NCI-H2196 treated with DMSO at 0.1 percent for 48 hours (cell line): ENCODE data around the gene CALML4.
"Not testable (repeated sequence)": the region's sequence is repeated elsewhere in the genome, so short reads cannot be mapped to it uniquely, and the experiment has no call there.

Experiments
- DNase-seq: peaks from one replicate; lab custom pipeline; 2025; ENCODE audit not compliant: unreplicated experiment; lab: John Stamatoyannopoulos, UW

CALML4 gene

DNA sequence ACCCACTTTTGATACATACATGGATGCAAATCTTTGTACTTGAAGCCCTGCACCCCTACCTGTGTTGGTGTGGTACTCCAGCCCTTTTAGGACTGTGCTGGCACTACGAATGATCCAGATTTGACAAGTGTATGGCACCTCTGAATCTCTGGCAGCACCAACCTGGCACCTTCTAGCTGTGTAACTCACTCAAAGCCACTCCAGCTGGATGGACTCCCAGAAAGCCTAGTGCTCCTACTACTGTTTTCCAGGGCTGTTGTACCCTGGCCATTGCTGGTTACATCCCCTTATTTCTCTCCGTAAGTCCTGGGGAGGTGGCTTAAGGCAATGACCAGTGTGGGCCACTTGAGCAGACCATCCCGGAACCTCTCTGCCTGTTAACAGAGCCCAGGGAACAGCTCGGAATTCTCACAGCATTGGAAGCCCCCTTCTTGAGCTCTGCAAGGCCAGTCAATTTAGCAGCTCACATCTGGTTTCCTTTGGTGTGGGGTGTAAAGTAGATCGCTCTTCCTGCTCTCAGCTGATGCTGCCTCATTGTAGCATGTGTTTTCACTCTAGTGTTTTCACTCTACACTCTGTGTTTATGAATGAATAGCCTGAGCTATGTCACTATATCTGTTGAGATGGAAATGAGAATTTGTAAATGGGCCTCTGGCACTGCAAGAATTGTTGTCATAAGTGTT lies 12.2 kb downstream of the CALML4 start:
- DNase-seq: no peak

DNA sequence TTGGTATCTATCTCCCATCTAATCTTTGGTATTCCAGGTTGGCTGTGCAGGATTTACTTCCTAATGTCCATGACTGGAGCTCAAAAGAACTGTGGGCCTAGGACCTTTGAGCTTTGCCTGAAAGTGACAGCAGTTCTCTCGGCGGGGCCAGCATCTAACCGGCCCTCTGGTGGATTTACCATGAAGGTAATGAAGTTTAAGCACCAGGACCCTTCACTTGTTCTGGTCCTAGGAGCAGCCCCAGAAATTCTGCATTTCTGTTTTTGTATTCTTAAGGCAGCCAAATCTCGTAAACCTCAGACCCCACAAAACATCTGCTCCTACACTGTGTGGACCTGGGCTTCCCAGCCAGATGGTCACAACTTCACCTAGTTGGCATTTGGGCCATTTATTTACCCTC lies 13.0 kb downstream of the CALML4 start:
- DNase-seq: no peak

- no peak for DNase-seq
Measured at GRCh38 chr15:68191555-68191954, 13.6 kb downstream of the CALML4 start.

DNA sequence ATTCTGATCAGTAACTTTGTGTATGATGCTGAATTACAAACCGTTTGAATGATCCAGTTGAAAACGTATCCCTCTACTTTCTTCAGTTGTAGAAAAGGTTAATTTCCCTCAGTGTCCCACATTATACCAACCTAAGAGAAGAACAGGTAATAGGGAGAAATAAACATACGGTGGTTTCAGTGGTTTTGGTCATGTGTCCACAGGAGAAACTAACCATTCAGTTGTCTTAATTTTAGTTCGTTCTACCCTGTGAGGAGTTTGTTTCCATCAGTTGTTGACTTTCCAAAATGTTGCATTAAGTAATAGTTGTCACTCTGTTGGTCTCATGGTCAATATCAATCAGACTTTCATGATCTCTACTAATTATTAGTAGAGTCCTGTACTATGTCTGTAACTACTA lies 15.1 kb downstream of the CALML4 start:
- DNase-seq: no peak

- DNase-seq: no peak
Measured at GRCh38 chr15:68188647-68189046, 16.5 kb downstream of the CALML4 start.

GRCh38 chr15:68187559-68187958 lies 17.6 kb downstream of the CALML4 start:
- DNase-seq: peak; percentile 38

- no peak for DNase-seq
Measured at GRCh38 chr15:68186671-68187397, 18.3 kb downstream of the CALML4 start.

GRCh38 chr15:68184616-68185480 lies 20.3 kb downstream of the CALML4 start:
- DNase-seq: no peak

DNA sequence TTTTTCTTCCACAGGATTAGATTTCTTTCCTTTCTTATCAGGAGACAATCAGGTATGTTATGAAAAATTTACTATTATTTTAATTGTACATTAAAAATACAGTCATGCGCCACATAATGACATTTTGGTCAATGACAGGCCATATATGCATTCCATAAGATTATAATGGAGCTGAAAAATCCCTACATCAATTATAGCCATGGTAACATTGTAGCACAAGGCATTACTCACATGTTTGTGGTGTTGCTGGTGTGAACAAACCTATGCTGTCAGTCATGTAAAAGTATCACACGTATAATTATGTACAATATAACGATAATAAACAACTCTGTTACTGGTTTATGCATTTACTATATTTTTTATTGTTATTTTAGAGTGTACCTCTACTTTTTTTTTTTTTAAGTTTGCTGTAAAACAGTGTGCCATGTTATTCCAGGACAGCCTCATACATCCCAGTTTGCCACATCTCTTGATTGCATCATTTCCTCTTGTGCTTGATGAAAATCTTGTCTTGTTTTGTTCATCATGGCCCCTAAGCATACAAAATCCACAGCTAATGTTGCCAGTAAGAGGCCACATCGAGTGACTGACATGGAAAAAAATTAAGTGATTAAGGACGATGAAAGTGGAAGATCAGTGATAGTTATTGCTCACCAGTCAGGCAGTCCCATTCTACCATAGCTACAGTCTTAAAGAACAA lies 21.4 kb downstream of the CALML4 start:
- DNase-seq: no peak

GRCh38 chr15:68177742-68178141 lies 27.4 kb downstream of the CALML4 start:
- DNase-seq: no peak

DNA sequence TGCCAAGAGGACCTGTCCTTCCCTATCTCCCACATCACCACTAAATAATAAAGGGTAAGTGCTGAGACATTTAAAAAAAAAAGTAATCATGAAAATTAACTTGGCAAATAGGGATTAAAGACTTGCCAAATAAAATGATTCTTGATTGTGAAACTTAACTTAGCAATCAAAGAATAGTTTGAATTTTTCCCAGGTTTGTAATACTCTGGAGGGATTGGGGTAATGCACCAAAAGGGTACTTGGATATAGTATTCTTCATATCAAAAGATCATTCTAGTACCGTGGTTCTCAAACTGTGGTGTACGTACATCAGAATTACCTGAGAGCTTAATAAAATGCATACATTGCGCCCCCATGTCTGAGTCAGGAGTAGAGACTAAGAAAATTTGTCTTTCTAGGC lies 28.5 kb downstream of the CALML4 start:
- no peak for DNase-seq

GRCh38 chr15:68175526-68175925 lies 29.6 kb downstream of the CALML4 start:
- DNase-seq: no peak

GRCh38 chr15:68173119-68173518 lies 32.0 kb downstream of the CALML4 start:
- no peak for DNase-seq

- DNase-seq: not testable (repeated sequence)
Measured at GRCh38 chr15:68172037-68172436, 33.1 kb downstream of the CALML4 start.

DNA sequence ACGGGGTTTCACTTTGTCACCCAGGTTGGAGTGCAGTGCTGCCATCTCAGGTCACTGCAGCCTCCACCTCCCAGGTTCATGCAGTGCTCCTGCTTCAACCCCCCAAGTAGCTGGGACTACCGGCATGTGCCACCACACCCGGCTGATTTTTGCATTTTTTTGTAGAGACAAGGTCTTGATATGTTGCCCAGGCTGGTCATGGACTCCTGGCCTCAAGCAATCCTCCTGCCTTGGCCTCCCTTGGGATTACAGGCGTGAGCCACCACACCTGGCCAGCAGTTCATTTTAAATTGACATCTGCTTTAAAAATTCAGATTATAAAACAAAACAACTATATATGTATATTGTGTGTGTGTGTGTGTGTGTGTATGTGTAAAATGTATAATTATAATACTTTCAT lies 38.3 kb downstream of the CALML4 start:
- no peak for DNase-seq

DNA sequence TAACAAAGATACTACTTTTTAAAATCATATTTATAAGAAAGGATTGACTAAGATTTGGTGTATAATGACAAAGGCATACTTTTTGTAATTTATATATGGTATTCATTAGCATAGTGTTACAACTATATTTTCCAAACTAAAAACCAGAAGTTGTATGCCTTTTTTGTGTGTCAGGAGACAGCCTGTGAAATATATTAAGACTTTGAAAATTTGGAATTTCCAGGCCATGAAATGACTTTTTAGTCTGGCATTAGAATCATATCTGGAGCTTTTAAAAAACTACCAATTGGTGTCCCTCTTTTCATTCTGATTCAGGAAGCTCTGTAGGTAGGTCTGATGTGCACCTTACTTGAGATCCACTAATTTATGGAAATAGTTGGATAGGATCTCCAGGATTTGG lies 41.9 kb downstream of the CALML4 start:
- no peak for DNase-seq

DNA sequence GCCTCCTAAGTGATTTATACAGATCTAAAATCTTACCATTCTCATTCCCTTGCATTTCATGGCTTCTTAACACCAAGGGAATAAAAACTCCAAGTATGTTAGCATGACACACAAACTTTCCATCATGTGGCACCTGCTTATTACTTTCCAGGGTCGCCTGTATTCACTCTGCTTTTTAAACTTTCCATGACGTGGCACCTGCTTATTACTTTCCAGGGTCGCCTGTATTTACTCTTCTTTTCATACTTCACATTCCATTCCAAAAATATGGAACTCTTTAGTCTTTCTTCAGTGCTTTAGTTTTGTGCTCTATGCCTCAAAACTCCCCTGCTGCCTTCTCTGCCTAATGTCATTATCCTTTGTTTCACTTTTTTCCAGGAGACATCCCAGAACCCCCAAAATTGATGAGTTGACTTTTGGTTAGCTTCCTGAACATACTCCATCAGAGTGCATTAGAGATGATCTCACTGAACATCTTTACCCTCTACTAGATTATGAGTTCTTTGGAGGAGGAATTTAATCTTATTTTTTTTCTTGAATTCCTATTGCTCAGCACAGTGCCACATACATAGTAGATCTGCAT lies 47.0 kb downstream of the CALML4 start:
- DNase-seq: no peak

DNA sequence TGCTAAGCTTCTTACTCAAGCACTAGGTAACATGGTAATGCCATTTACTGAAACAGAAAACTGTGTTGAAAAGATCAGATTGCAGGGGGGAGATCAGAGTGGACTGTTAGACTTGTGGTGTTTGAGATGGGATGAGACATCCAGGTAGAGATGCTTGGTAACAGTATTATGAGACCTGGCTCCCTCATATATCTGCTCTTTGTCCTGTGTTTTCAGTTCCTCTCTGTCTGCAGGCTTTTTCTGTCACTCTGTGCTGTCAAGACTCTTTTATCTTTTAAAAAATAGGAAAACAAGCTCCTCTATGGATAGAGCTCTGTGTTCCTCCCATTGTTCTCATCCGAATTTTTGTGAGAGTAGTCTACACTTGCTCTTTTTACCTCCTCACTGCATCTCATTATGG lies 48.1 kb downstream of the CALML4 start:
- DNase-seq: no peak

- peak; percentile 2 for DNase-seq
Measured at GRCh38 chr15:68154923-68155559, 50.1 kb downstream of the CALML4 start.

- DNase-seq: no peak
Measured at GRCh38 chr15:68152342-68152741, 52.8 kb downstream of the CALML4 start.
